Lower leg skin (tissue), 3 donors: ENCODE results near the gene UGT1A4.

Experiments used
- POLR2A ChIP-seq, 2 donors: fragments of 450-650 bp; IDR thresholded peaks; one replicate each; pipeline ENCODE4 v1.6.1; 2016 to 2017; ENCODE audit warnings: antibody characterized with exemption in 2 of 2, mild to moderate bottlenecking in 1 of 2, moderate library complexity in 1 of 2
- TF ChIP-seq, protein P1 (sequence below), 3 donors: fragments of 450-650 bp; IDR thresholded peaks; one replicate each; pipeline ENCODE4 v1.5.1; 2016; ENCODE audit warnings: antibody characterized with exemption in 3 of 3, mild to moderate bottlenecking in 3 of 3, moderate library complexity in 2 of 3

DNA sequence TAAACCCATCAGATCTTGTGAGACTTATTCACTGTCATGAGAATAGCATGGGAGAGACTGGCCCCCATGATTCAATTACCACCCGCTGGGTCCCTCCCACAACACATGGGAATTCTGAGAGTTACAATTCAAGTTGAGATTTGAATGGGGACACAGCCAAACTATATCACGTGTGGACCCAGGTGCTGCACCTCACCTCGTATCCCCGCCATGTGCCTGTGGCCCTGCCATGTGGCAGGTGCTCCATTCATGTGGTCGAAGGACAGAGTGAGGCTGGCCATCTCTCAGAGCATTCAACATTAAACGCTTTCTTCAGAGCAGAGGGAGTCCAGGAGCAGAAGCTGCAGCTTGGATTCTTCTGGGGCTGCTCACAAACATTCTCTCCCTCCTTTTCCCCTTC lies 91.8 kb downstream of the UGT1A4 start:
- TF ChIP-seq, protein P1, sequence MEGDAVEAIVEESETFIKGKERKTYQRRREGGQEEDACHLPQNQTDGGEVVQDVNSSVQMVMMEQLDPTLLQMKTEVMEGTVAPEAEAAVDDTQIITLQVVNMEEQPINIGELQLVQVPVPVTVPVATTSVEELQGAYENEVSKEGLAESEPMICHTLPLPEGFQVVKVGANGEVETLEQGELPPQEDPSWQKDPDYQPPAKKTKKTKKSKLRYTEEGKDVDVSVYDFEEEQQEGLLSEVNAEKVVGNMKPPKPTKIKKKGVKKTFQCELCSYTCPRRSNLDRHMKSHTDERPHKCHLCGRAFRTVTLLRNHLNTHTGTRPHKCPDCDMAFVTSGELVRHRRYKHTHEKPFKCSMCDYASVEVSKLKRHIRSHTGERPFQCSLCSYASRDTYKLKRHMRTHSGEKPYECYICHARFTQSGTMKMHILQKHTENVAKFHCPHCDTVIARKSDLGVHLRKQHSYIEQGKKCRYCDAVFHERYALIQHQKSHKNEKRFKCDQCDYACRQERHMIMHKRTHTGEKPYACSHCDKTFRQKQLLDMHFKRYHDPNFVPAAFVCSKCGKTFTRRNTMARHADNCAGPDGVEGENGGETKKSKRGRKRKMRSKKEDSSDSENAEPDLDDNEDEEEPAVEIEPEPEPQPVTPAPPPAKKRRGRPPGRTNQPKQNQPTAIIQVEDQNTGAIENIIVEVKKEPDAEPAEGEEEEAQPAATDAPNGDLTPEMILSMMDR (IDR thresholded peaks at IDR 0.05) = no peak
- no peak for TF ChIP-seq POLR2A (IDR thresholded peaks at IDR 0.05)
